Uterus (tissue), 2 donors: ENCODE data around the gene GHRH.

Source experiments
- POLR2A ChIP-seq, 2 donors: fragments of 450-650 bp; IDR thresholded peaks; one replicate each; pipeline ENCODE4 v1.6.1; 2016; ENCODE audit warnings: antibody characterized with exemption in 2 of 2, mild to moderate bottlenecking in 1 of 2, moderate library complexity in 1 of 2
- TF ChIP-seq, protein P1 (sequence below), 4 experiments: fragments of 200-600 bp in 2 of 4; fragments of 450-650 bp in 2 of 4; sonication (generic) in 2 of 4; IDR thresholded peaks; one replicate each; pipeline ENCODE4 v1.5.1; 2016 to 2019; ENCODE audit warnings: antibody characterized with exemption in 4 of 4, mild to moderate bottlenecking in 2 of 4, moderate library complexity in 1 of 4

DNA sequence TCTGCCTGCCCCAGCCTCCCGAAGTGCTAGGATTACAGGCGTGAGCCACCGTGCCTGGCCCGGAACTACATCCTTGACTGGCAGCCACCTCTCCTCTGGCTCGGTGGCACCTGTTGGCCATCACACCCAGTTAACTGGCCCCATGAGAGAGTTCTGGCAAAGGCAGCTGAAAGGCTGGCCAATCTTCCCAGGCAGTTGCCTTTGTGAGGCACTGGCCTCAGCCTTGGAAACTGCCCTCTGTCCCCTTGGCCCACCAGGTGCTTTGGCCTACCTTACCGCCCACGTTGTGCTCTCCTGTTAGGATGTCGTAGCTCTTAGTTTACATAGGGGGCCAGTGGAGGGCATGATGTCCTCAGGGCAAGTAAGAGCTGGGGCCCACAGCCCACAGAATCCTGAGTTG is 18.2 kb upstream of the GHRH start:
- TF ChIP-seq, protein P1, sequence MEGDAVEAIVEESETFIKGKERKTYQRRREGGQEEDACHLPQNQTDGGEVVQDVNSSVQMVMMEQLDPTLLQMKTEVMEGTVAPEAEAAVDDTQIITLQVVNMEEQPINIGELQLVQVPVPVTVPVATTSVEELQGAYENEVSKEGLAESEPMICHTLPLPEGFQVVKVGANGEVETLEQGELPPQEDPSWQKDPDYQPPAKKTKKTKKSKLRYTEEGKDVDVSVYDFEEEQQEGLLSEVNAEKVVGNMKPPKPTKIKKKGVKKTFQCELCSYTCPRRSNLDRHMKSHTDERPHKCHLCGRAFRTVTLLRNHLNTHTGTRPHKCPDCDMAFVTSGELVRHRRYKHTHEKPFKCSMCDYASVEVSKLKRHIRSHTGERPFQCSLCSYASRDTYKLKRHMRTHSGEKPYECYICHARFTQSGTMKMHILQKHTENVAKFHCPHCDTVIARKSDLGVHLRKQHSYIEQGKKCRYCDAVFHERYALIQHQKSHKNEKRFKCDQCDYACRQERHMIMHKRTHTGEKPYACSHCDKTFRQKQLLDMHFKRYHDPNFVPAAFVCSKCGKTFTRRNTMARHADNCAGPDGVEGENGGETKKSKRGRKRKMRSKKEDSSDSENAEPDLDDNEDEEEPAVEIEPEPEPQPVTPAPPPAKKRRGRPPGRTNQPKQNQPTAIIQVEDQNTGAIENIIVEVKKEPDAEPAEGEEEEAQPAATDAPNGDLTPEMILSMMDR (IDR thresholded peaks at IDR 0.05) = no peak
- TF ChIP-seq POLR2A (IDR thresholded peaks at IDR 0.05) = no peak
